ACHN (cell line): ENCODE data around the gene NDUFS2.

Experiments
- DNase-seq: peaks from one replicate; pipeline ENCODE4 v3.0.0-alpha.2; 2015
- in situ Hi-C: cut with HindIII; loops from 2 replicates; pipeline ENCODE4 v1.10.0; 2017; ENCODE audit warnings: low sequenced_read_pairs, low pct_ligation_motif_present, low pct_unique_long_range_greater_than_20kb

NDUFS2 gene

GRCh38 chr1:161258439-161259344 lies 56.5 kb downstream of the NDUFS2 start, which contains the start of gene PCP4L1:
Gene PCP4L1 (plus strand): TSS chr1:161258745. CDS start chr1:161258975, 230 bp downstream.
- in situ Hi-C loops: no loop called here
- DNase-seq: peak; percentile 46

DNA sequence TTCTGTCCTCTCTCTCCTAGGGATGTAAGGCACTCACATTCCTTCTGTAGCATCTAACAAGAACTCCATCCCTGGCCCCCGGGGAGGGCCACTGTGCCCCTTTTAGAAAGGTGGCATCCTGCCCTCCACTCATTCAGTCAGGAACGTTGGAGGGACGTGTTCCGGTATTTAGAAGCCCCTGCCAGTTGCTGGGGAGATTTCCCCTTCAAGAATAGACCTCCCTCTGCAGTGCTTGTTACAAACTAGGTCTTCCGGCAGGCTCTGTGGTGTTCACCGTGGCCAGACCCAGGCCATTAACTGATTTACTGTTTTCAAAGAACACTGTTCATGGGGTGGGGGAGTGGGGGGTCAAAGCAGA lies 57.2 kb downstream of the NDUFS2 start:
- in situ Hi-C loops: no loop called here
- no peak for DNase-seq

GRCh38 chr1:161259765-161260164 lies 57.6 kb downstream of the NDUFS2 start:
- no peak for DNase-seq
- in situ Hi-C loops: no loop called here

GRCh38 chr1:161260376-161261260 lies 58.5 kb downstream of the NDUFS2 start:
- no peak for DNase-seq
- in situ Hi-C loops: no loop called here

DNA sequence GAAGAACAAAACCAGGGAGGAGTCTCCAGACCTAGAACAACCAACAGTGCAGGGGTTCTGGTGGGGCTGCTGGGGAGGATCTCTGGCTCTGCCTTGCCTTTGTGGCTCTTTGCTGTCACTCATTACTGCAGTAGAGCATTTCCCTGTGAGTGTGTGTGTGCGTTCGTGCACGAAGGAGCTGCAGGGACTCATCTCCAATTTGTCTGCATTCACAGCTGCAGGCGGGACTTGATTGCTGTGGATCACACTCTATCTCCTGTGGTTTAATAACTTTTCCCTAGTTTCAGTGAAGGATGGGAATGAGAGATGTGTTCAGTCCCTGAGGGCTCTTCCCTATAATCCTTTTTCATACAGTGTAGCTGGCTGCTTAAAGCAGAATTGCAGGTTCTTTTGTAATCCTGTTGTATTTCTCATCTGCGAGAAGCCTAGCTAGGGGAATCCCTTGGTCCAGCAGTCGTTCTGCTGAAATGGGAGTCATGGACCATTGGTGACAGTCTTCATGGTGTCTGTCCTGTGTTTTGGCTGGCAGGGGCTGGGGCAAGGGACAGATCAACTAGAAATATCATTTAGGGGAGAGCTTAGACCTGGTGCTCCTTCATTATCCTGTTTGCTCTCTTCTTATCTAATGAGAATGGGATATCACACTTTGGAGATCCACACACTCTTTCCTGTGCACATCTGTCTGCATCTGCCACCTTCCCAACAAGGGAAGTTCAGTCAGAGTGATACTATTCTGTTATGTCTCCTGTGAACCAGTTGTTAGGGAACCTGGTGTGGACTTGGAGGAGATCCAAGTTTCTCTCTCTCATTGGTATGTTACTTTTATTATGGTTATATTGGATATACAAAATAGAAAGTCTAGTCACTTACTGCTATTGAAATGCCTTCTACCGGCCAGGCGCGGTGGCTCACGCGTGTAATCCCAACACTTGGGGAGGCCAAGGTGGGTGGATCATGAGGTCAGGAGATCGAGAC lies 59.4 kb downstream of the NDUFS2 start:
- DNase-seq: peak; percentile 42
- in situ Hi-C loops: no loop called here
